HuH-7 (cell line): ENCODE data around the gene NUDT3.
"Not testable (repeated sequence)": the region's sequence is repeated elsewhere in the genome, so short reads cannot be mapped to it uniquely, and the experiment has no call there.

Source experiments
- DNase-seq: peaks from one replicate; pipeline ENCODE4 v3.0.0; 2011; ENCODE audit warnings: low spot score

NUDT3 gene

GRCh38 chr6:34393191-34393965 is 909 bp upstream of the NUDT3 start:
- no peak for DNase-seq

- peak; percentile 49 for DNase-seq
These were observed 528 bp downstream of the NUDT3 start for GRCh38 chr6:34391786-34392496.

DNA sequence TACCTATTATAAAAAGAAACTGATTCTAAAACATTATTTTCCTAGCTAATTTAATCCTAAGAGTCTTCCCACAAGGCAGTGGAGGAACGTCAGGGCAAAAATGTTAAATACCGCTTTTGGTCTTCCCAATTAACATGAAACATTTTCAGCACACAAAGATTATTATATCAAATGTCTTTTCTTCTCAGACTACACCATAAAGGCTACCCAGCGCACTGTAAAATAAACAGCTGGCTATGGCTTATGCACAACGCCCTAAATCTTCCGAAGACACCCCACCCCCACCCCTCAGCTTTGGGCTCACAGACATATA is 1.0 kb downstream of the NUDT3 start:
- DNase-seq = no peak

GRCh38 chr6:34390531-34391472 is 1.7 kb downstream of the NUDT3 start:
- DNase-seq = peak; percentile 44

DNA sequence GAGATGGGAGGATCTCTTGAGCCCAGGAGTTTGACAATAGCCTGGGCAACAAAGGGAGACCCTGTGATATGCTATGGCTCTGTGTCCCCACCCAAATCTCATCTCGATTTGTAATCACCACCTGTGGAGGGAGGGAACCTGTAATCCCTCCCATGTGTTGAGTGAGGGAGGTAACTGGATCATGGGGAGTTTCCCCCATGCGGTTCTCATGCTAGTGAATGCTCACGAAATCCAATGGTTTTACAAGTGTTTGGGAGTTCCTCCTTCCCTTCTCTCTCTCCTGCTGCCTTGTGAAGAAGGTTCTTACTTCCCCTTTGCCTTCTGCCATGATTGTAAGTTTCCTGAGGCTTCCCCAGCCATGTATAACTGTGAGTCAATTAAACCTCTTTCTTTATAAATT is 3.4 kb downstream of the NUDT3 start:
- DNase-seq = no peak

GRCh38 chr6:34388421-34388820 is 4.0 kb downstream of the NUDT3 start:
- no peak for DNase-seq

- no peak for DNase-seq
These were observed 5.9 kb downstream of the NUDT3 start for GRCh38 chr6:34386316-34387137.

DNA sequence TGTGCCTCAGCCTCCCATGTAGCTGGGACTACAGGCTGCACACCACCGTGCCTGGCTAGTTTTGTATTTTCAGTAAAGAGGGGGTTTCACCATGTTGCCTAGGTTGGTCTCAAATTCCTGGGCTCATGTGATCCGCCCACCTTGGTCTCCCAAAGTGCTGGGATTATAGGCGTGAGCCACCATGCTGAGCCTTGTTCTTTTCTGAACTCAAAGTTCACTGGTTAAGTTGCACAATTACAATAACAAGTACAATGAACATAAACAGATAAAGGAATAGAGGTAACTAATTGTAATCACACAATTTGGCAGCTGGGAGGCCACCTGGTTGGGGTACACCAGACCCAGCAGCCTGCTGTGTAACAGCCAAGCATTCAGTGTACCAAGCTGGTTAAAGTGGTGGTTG is 6.7 kb downstream of the NUDT3 start:
- no peak for DNase-seq

GRCh38 chr6:34384321-34385153 is 7.9 kb downstream of the NUDT3 start:
- no peak for DNase-seq

GRCh38 chr6:34383656-34384320 is 8.7 kb downstream of the NUDT3 start:
- DNase-seq = no peak

DNA sequence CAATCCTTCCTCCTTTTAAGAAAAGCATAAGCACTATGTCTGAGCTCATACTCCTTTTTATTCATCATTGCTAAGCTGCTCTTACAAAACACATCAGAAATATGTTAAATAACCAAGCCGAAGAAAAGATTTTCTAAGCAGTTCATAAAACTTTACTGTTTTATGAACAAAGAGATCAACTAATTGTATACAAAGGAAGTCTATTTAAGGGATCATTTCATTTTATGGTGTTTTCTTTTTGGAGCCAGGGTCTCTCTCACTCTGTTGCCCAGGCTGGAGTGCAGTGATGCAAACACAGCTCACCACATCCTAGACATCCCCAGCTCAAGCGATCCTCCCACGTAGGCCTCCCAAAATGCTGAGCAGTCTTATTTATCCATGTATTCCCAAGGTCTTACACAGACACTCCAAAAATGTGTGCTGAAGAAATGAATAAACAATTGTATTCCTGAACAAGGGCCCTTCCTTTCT is 9.3 kb downstream of the NUDT3 start:
- no peak for DNase-seq

GRCh38 chr6:34381081-34381480 is 11.4 kb downstream of the NUDT3 start:
- no peak for DNase-seq

GRCh38 chr6:34378470-34378869 is 14.0 kb downstream of the NUDT3 start:
- DNase-seq = no peak

GRCh38 chr6:34377984-34378383 is 14.5 kb downstream of the NUDT3 start:
- DNase-seq = no peak

DNA sequence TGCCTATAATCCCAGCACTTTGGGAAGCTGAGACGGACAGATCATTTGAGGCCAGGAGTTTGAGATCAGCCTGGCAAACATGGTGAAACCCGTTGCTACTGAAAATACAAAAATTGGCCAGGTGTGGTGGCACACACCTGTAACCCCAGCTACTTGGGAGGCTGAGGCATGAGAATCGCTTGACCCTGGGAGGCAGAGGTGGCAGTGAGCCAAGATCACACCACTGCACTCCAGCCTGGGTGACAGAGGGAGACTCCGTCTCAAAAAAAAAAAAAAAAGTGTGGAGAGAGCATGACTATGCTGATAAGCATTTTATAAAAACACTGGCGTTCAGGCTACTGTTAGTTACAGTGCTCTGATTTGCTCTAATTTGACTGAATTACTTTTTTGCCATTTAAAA is 14.9 kb downstream of the NUDT3 start:
- not testable (repeated sequence) for DNase-seq

- DNase-seq = no peak
These were observed 16.6 kb downstream of the NUDT3 start for GRCh38 chr6:34375833-34376232.

GRCh38 chr6:34374508-34374907 is 18.0 kb downstream of the NUDT3 start:
- DNase-seq = no peak

DNA sequence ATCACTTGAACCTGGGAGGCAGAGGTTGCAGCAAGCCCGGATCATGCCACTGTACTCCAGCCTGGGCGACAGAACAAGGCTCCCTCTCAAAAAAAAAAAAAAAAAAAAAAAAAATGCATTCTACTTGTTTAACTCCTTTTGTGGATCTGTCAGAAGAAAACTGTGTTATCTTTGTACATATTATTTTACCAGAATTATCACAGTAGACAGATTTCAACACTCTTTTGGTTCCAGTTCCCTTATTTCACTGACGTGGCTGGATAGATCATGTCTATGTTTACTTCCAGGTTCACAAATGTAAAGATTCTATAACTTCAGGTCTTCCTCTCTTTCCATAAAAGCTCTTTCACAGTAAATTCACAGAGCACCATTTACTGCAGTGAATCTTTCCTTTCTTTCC is 18.4 kb downstream of the NUDT3 start:
- DNase-seq = no peak

DNA sequence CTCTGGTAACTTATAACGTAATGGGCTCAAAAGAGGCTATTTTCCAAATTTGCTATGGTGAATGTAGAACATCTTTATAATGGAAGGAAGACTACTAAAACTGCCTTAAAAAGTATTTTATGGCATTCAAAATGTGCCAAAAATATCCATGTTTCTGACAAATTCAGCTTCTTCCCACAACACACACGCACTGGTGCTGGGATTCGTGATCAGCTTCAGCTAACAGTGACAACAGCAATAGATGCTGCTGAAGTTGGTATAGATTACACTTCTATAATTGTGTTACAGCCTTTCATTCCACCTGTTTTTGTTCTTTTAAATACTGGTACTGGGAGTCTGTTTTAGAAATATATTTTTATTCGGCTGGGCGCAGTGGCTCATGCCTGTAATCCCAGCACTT is 19.0 kb downstream of the NUDT3 start:
- DNase-seq = no peak

DNA sequence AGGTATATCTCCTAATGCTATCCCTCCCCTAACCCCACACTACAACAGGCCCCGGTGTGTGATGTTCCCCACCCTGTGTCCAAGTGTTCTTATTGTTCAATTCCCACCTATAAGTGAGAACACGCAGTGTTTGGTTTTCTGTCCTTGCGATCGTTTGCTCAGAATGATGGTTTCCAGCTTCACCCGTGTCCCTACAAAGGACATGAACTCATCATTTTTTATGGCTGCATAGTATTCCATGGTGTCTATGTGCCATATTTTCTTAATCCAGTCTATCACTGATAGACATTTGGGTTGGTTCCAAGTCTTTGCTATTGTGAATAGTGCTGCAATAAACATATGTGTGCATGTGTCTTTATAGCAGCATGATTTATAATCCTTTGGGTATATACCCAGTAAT is 20.6 kb downstream of the NUDT3 start:
- not testable (repeated sequence) for DNase-seq
